H9 (cell line): ENCODE data around the gene HSPA1L. TPM values are rescaled to one million over a fixed set of nuclear protein-coding genes. Genes with fewer than 3 reads are reported as not detected.
"Not testable (repeated sequence)": the region's sequence is repeated elsewhere in the genome, so short reads cannot be mapped to it uniquely, and the experiment has no call there.

ENCODE experiments used
- DNase-seq: peaks from one replicate; pipeline ENCODE4 v3.0.0-alpha.2; 2017
- H2AFZ ChIP-seq: one replicate; pipeline ENCODE4 v1.6.1; 2013; ENCODE audit warnings: mild to moderate bottlenecking, low read length, control low read depth, moderate library complexity
- H2AK5ac ChIP-seq: 2 replicates; pipeline ENCODE4 v1.6.1; 2013; ENCODE audit warnings: low read length, control low read depth, mixed read lengths; ENCODE audit not compliant: insufficient read length
- H2BK120ac ChIP-seq: one replicate; pipeline ENCODE4 v1.6.1; 2013; ENCODE audit warnings: low read depth, mild to moderate bottlenecking, low read length, control low read depth, inconsistent platforms; ENCODE audit not compliant: poor library complexity, severe bottlenecking
- H2BK12ac ChIP-seq: 2 replicates; pipeline ENCODE4 v1.6.1; 2013; ENCODE audit warnings: low read length, control low read depth, mixed read lengths, low read depth; ENCODE audit not compliant: insufficient read length
- H2BK15ac ChIP-seq: 2 replicates; pipeline ENCODE4 v1.6.1; 2013; ENCODE audit warnings: low read depth, low read length, control low read depth
- H2BK20ac ChIP-seq: one replicate; pipeline ENCODE4 v1.6.1; 2013; ENCODE audit warnings: low read depth, mild to moderate bottlenecking, low read length, control low read depth, inconsistent platforms; ENCODE audit not compliant: poor library complexity, severe bottlenecking
- H2BK5ac ChIP-seq: 2 replicates; pipeline ENCODE4 v1.6.1; 2013; ENCODE audit warnings: low read length, control low read depth, mixed read lengths; ENCODE audit not compliant: insufficient read length
- H3K14ac ChIP-seq: 2 replicates; pipeline ENCODE4 v1.6.1; 2013; ENCODE audit warnings: low read length, control low read depth; ENCODE audit not compliant: insufficient read depth
- H3K18ac ChIP-seq: 2 replicates; pipeline ENCODE4 v1.6.1; 2013; ENCODE audit warnings: low read depth, mild to moderate bottlenecking, mixed read lengths, low read length, control low read depth; ENCODE audit not compliant: insufficient read length
- H3K23ac ChIP-seq: 2 replicates; pipeline ENCODE4 v1.6.1; 2013; ENCODE audit warnings: low read length, control low read depth, mixed read lengths, low read depth; ENCODE audit not compliant: insufficient read length
- H3K23me2 ChIP-seq: 2 replicates; pipeline ENCODE4 v1.6.1; 2013; ENCODE audit warnings: low read depth, mild to moderate bottlenecking, mixed read lengths, low read length, control low read depth; ENCODE audit not compliant: insufficient read length, poor library complexity, severe bottlenecking
- H3K27ac ChIP-seq: 2 replicates; pipeline ENCODE4 v1.5.1; 2013; ENCODE audit warnings: low read length, control low read depth, mixed read lengths, low read depth; ENCODE audit not compliant: insufficient read length
- H3K27me3 ChIP-seq: 2 replicates; pipeline ENCODE4 v1.6.1; 2013; ENCODE audit warnings: low read length, control low read depth, inconsistent platforms; ENCODE audit not compliant: insufficient read depth
- H3K4ac ChIP-seq: 2 replicates; pipeline ENCODE4 v1.6.1; 2013; ENCODE audit warnings: low read depth, mild to moderate bottlenecking, control low read depth, inconsistent platforms, low read length, moderate library complexity
- H3K4me1 ChIP-seq: 2 replicates; pipeline ENCODE4 v1.6.1; 2013; ENCODE audit warnings: low read length, control low read depth, inconsistent platforms; ENCODE audit not compliant: insufficient read depth
- H3K4me2 ChIP-seq: 2 replicates; pipeline ENCODE4 v1.6.1; 2013; ENCODE audit warnings: low read length, control low read depth, mixed read lengths; ENCODE audit not compliant: insufficient read length, insufficient read depth
- H3K56ac ChIP-seq: 2 replicates; pipeline ENCODE4 v1.6.1; 2013; ENCODE audit warnings: low read depth, mild to moderate bottlenecking, mixed read lengths, low read length, control low read depth; ENCODE audit not compliant: insufficient read length
- H3K79me1 ChIP-seq: 2 replicates; pipeline ENCODE4 v1.6.1; 2013; ENCODE audit warnings: low read depth, mild to moderate bottlenecking, moderate library complexity, low read length, control low read depth, inconsistent platforms; ENCODE audit not compliant: insufficient read depth, poor library complexity, severe bottlenecking
- H3K79me2 ChIP-seq: 2 replicates; pipeline ENCODE4 v1.6.1; 2013; ENCODE audit warnings: low read length, control low read depth, inconsistent platforms; ENCODE audit not compliant: insufficient read depth
- H3K9ac ChIP-seq: 2 replicates; pipeline ENCODE4 v1.6.1; 2013; ENCODE audit warnings: low read length, control low read depth, mixed read lengths; ENCODE audit not compliant: insufficient read length; ENCODE audit errors: extremely low read depth
- H3K9me3 ChIP-seq: one replicate; pipeline ENCODE4 v1.6.1; 2013; ENCODE audit warnings: low read depth, low read length, inconsistent platforms; ENCODE audit not compliant: control insufficient read depth
- H3T11ph ChIP-seq: one replicate; pipeline ENCODE4 v1.6.1; 2013; ENCODE audit warnings: mild to moderate bottlenecking, low read length, control low read depth, inconsistent platforms
- H4K20me1 ChIP-seq: one replicate; pipeline ENCODE4 v1.6.1; 2013; ENCODE audit not compliant: control insufficient read depth, insufficient read length, insufficient read depth
- H4K5ac ChIP-seq: 2 replicates; pipeline ENCODE4 v1.6.1; 2013; ENCODE audit warnings: low read depth, mild to moderate bottlenecking, mixed read lengths, low read length, control low read depth; ENCODE audit not compliant: insufficient read length
- H4K8ac ChIP-seq: replicated peaks from 2 replicates; pipeline ENCODE4 v1.6.1; 2013; ENCODE audit warnings: low read length, control low read depth, mixed read lengths, low read depth; ENCODE audit not compliant: insufficient read length
- H4K91ac ChIP-seq: 2 replicates; pipeline ENCODE4 v1.6.1; 2013; ENCODE audit warnings: low read depth, mild to moderate bottlenecking, moderate library complexity, mixed read lengths, low read length, control low read depth; ENCODE audit not compliant: insufficient read length
- H3K27ac Mint-ChIP-seq, 3 experiments: 2 replicates in 2 of 3; 3 replicates in 1 of 3; pipeline ENCODE4 v1.8.0; 2020 to 2021; ENCODE audit warnings: mixed read lengths in 3 of 3, mild to moderate bottlenecking in 1 of 3, moderate library complexity in 1 of 3
- H3K27me3 Mint-ChIP-seq: 2 replicates; pipeline ENCODE4 v1.8.0; 2021; ENCODE audit warnings: low read depth, mild to moderate bottlenecking, moderate library complexity, mixed read lengths
- H3K36me3 Mint-ChIP-seq, 3 experiments: 2 replicates in 2 of 3; 3 replicates in 1 of 3; pipeline ENCODE4 v1.8.0; 2020 to 2021; ENCODE audit warnings: low read depth in 3 of 3, mixed read lengths in 3 of 3; ENCODE audit not compliant: insufficient read depth in 1 of 3
- H3K4me1 Mint-ChIP-seq, 2 experiments: 2 replicates each; pipeline ENCODE4 v1.8.0; 2020; ENCODE audit warnings: mixed read lengths in 2 of 2
- H3K4me3 Mint-ChIP-seq, 2 experiments: 2 replicates in 1 of 2; 3 replicates in 1 of 2; pipeline ENCODE4 v1.8.0; 2020 to 2021; ENCODE audit warnings: mild to moderate bottlenecking in 2 of 2, mixed read lengths in 2 of 2, moderate library complexity in 1 of 2
- H3K9me3 Mint-ChIP-seq, 2 experiments: 2 replicates in 1 of 2; 3 replicates in 1 of 2; pipeline ENCODE4 v1.8.0; 2020; ENCODE audit warnings: mild to moderate bottlenecking in 2 of 2, mixed read lengths in 2 of 2, moderate library complexity in 1 of 2
- WGBS: extraction: QIAGEN DNeasy Blood & Tissue Kit; methylation state at CpG from one replicate; pipeline ENCODE4 v1.1.7; 2013; ENCODE audit warnings: missing lambda C conversion rate, low lambda C conversion rate, mixed read lengths; ENCODE audit not compliant: insufficient read length; ENCODE audit errors: extremely low coverage; 5-methylcytosine and 5-hydroxymethylcytosine counted together
- total RNA-seq: library from RNA; stranded (reverse); gene quantifications from 2 replicates; pipeline ENCODE4 v1.2.1, GENCODE V29; 2021
- TF ChIP-seq, protein P1 (sequence below): fragments of 200-600 bp; sonication (generic); conservative IDR thresholded peaks from 3 replicates; pipeline ENCODE4 v1.8.0; 2021; ENCODE audit warnings: antibody characterized with exemption, mild to moderate bottlenecking

Gene HSPA1L
- total RNA-seq, 1 experiment from 2014 or later, result 2.5 TPM

DNA sequence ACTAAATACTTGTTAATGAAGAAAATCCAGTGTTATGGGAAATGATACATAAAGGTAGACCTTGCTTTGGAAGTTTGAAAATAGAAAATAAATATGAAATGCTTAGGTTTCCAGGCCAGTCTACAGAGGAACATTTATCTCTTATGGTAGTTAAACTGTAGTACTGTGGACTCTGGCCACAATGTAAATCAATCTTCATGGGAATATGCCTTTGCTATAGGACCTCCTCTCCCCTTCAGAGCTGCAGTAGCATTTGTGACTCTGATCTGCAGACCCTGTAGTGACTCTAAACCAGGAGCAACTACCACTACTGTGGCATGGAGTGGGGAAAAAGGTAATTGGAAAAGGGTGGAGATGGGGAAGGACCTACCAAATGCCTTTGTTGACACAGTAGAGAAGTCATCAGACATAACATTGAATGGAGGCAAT, 4.8 kb upstream of the HSPA1L start:
- H3K79me2 ChIP-seq, result no peaks in the 10 kb centered on the region
- peaks cover 6 to 9% of the 10 kb centered on the region in 2 experiments for H3K9me3 Mint-ChIP-seq
- H2BK20ac ChIP-seq, result no peak overlapping the region
- no peak overlapping the region for H3K4ac ChIP-seq
- peaks cover 3 to 10% (median 6%) of the 10 kb centered on the region in 3 experiments; a peak in 5 of 7 replicates for H3K36me3 Mint-ChIP-seq
- no peak overlapping the region for H3K9ac ChIP-seq
- H3K4me1 Mint-ChIP-seq, result peaks cover 40 to 42% of the 10 kb centered on the region in 2 experiments
- H3K27me3 ChIP-seq, result no peaks in the 10 kb centered on the region
- no peak overlapping the region for H2BK12ac ChIP-seq
- H3K23ac ChIP-seq, result no peak overlapping the region
- no peak overlapping the region for H2BK15ac ChIP-seq
- no peak for DNase-seq
- H2BK5ac ChIP-seq, result no peak overlapping the region
- H3T11ph ChIP-seq, result no peak overlapping the region
- H3K4me1 ChIP-seq, result peaks cover 3% of the 10 kb centered on the region; the same call in 1 of the 2 replicates
- H3K56ac ChIP-seq, result no peak overlapping the region
- no peaks in the 10 kb centered on the region for H3K79me1 ChIP-seq
- no peak overlapping the region for H3K18ac ChIP-seq
- H3K27ac ChIP-seq, result no peak overlapping the region
- peaks cover 5% of the 10 kb centered on the region for H3K27me3 Mint-ChIP-seq
- H4K8ac ChIP-seq, result no peak overlapping the region
- H3K14ac ChIP-seq, result no peak overlapping the region
- no peak overlapping the region for H4K91ac ChIP-seq
- no peak overlapping the region for H4K5ac ChIP-seq
- H3K9me3 ChIP-seq, result no peaks in the 10 kb centered on the region
- peaks cover 15% of the 10 kb centered on the region for H3K23me2 ChIP-seq
- H3K4me2 ChIP-seq, result no peak overlapping the region
- H2BK120ac ChIP-seq, result no peak overlapping the region
- no peak overlapping the region for H2AFZ ChIP-seq
- TF ChIP-seq, protein P1, sequence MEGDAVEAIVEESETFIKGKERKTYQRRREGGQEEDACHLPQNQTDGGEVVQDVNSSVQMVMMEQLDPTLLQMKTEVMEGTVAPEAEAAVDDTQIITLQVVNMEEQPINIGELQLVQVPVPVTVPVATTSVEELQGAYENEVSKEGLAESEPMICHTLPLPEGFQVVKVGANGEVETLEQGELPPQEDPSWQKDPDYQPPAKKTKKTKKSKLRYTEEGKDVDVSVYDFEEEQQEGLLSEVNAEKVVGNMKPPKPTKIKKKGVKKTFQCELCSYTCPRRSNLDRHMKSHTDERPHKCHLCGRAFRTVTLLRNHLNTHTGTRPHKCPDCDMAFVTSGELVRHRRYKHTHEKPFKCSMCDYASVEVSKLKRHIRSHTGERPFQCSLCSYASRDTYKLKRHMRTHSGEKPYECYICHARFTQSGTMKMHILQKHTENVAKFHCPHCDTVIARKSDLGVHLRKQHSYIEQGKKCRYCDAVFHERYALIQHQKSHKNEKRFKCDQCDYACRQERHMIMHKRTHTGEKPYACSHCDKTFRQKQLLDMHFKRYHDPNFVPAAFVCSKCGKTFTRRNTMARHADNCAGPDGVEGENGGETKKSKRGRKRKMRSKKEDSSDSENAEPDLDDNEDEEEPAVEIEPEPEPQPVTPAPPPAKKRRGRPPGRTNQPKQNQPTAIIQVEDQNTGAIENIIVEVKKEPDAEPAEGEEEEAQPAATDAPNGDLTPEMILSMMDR, result no peak
- H2AK5ac ChIP-seq, result no peak overlapping the region
- H3K27ac Mint-ChIP-seq, result no peak overlapping the region; a peak in 1 of 7 replicates
- H3K4me3 Mint-ChIP-seq, result peak overlapping the region in 1 of 2 experiments; percentile 24; a peak in 1 of 5 replicates
- H4K20me1 ChIP-seq, result no peaks in the 10 kb centered on the region

DNA sequence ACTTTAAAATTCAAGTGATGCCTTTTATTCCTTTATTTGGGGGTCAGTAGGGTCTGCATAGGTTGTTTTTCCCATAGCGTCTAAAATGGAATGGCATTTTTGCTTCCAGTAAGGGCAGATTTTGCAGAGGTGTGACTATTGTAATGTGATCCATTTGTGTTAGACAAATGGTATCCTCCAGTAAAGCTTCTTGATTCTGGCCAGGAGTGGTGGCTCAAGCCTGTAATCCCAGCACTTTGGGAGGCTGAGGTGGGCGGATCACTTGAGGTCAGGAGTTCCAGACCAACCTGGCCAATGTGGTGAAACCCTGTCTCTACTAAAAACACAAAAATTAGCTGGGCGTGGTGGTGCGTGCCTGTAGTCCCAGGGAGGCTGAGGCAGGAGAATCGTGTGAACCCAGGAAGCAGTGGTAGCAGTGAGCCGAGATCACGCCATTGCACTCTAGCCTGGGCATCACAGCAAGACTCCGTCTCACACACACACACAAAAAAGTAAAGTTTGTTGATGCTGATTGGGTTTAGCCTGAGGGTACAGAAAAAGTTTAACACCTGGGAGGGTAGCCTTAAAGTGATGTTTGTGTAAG, 2.9 kb upstream of the HSPA1L start:
- not testable (repeated sequence) for H2AFZ ChIP-seq, H2AK5ac ChIP-seq, H3K27me3 Mint-ChIP-seq, DNase-seq, H3K4ac ChIP-seq, H2BK20ac ChIP-seq, H3K27me3 ChIP-seq, H3K4me1 ChIP-seq, H3K27ac ChIP-seq, H3T11ph ChIP-seq, H4K20me1 ChIP-seq, H4K5ac ChIP-seq, H2BK12ac ChIP-seq, H3K18ac ChIP-seq, H3K27ac Mint-ChIP-seq, H3K9ac ChIP-seq, H3K56ac ChIP-seq, H3K79me2 ChIP-seq, H3K79me1 ChIP-seq, H3K9me3 Mint-ChIP-seq, H2BK5ac ChIP-seq, H4K8ac ChIP-seq, H3K14ac ChIP-seq, H3K9me3 ChIP-seq, H3K23ac ChIP-seq, H2BK15ac ChIP-seq, H4K91ac ChIP-seq, H2BK120ac ChIP-seq
- H3K4me3 Mint-ChIP-seq, result peak overlapping the region; percentile 38 to 67
- peak overlapping the region; percentile 28 for H3K4me2 ChIP-seq
- WGBS, result no CpG with 5 or more reads among the region's 8 CpGs
- H3K23me2 ChIP-seq, result peaks cover 18% of the 10 kb centered on the region
- H3K4me1 Mint-ChIP-seq, result peaks cover 35 to 38% of the 10 kb centered on the region in 2 experiments
- H3K36me3 Mint-ChIP-seq, result peaks cover 3 to 10% (median 6%) of the 10 kb centered on the region in 3 experiments; a peak in 5 of 7 replicates
